Gastrocnemius medialis (tissue), 4 donors: ENCODE results near the gene INO80B.

Experiments
- CTCF ChIP-seq, 5 experiments: fragments of 450-650 bp in 3 of 5; fragments of 200-600 bp in 2 of 5; sonication (generic) in 2 of 5; IDR thresholded peaks in 4 of 5; conservative IDR thresholded peaks in 1 of 5; 1 replicate in 4 of 5; 2 replicates in 1 of 5; pipeline ENCODE4 v1.5.1; 2016 to 2019; ENCODE audit warnings: antibody characterized with exemption in 5 of 5, mild to moderate bottlenecking in 3 of 5, moderate library complexity in 3 of 5
- POLR2A ChIP-seq, 2 donors: fragments of 450-650 bp; IDR thresholded peaks; one replicate each; pipeline ENCODE4 v1.6.1; 2017; ENCODE audit warnings: antibody characterized with exemption in 2 of 2, mild to moderate bottlenecking in 2 of 2, moderate library complexity in 2 of 2

DNA sequence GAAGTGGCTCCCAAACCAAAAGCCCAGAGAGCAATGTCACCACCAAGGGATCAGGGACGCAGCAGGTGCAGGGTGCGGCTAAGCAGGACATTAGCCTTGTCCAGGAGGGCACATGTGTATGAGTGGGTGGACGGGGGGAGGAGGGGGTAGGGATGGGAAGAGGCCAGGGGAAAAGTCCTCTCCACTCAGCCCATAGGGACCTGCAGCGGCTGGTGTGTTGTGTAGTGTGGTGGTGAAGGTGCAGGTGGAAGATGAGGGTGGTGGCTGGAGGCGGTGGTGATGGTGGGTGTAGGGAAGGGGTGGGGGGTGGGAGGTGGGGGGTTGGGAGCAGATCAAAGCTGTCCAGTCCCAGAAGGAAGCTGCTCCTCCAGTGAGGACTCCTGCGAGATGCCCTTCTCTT lies 37.1 kb upstream of the INO80B start:
- TF ChIP-seq CTCF (IDR thresholded peaks at IDR 0.05 in 4 of 5, conservative IDR thresholded peaks at IDR 0.05 in 1 of 5) (no peak), POLR2A (IDR thresholded peaks at IDR 0.05) (no peak)
